Epidermal melanocyte (primary cell): Measurements from ENCODE around the gene PAM16.

Experiments
- DNase-seq: peaks from one replicate; pipeline ENCODE4 v3.0.0; 2011; ENCODE audit warnings: low spot score; ENCODE audit not compliant: insufficient read length

The PAM16 gene

DNA sequence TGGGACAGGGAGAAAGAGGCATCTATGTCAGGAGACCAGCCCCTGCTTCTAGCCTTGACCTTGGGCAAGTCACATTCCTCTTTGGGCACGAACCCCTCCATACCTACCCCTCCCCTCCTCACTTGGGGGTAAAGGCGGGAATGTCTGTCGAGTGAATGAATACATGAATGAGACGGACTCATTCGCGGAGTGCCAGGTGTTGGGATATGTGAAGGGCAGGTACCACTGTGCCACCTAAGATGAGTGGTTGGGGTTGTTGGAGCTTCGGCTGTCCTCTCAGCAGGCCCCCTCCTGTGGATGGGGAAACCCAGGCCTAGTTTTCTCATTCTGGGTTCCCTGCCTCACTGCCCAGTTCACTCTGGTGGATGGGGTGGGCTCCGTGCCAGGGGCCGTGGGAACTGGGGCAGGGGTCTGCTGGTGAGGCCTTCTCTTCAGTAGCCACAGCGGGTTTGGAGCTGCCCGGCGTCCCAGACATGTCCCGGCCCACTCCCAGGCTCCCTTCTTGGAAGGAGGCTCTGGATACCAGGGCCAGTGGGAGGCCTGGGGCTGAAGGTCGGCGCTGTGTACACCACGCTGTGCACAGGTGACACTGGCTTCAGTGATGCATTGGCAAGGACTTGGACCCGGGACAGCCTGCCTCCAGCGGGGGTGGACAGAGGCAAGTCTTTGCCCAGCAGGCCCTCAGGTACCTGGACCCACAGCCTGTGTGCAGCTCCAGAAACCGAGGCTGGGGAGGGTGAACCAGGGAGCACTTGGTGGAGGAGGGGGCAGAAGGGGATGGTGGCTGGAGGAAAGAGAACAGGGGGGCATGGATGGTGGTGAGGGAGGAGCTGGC, 29.6 kb downstream of the PAM16 start:
- no peak for DNase-seq

- no peak for DNase-seq
Measured at GRCh38 chr16:4320571-4321137, 30.5 kb downstream of the PAM16 start.

GRCh38 chr16:4319454-4320421, 31.4 kb downstream of the PAM16 start:
- no peak for DNase-seq

DNA sequence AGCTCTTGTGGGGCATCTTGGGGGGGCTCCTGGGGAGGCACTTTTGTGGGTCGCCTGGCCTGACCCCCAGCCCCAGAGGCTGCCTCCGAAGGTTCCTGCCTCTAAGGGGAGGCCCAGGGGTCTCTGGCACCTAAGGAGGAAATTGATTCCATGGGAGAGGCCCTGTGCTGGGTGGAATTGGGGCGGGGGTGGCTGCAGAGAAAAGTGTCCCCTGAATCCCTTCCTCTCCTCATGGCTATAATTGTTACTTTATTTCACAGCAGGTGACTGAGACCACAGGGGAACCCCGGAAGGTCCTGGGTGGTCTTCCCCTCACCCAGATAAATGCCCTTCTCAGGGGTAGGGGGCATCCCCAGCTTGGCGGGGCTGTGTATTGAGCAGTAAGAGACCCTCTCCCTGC, 32.2 kb downstream of the PAM16 start:
- DNase-seq = no peak

DNA sequence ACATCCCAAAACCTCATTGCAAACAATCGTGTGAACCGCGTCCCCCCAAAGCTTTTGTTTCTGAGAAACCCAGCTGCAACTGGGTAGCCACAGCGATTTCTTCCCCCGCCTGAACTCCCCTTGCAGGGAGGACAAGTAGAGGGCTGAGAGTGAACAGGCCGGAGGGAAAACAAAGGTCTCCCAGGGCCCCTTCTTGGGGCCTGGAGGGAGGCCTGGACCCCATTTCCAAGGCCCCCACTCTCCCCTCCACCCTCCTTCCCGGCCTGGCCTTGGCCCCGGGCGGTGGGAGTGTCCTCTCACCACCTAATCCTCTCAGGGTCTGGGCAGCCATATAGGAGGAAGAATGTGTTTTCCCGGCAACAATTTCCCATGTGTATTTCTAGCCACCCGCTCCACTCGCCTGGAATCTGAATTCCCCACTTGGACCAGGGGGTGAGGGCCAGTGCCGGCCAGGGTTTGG, 32.6 kb downstream of the PAM16 start:
- no peak for DNase-seq

- no peak for DNase-seq
Measured at GRCh38 chr16:4317532-4318450, 33.3 kb downstream of the PAM16 start.

DNA sequence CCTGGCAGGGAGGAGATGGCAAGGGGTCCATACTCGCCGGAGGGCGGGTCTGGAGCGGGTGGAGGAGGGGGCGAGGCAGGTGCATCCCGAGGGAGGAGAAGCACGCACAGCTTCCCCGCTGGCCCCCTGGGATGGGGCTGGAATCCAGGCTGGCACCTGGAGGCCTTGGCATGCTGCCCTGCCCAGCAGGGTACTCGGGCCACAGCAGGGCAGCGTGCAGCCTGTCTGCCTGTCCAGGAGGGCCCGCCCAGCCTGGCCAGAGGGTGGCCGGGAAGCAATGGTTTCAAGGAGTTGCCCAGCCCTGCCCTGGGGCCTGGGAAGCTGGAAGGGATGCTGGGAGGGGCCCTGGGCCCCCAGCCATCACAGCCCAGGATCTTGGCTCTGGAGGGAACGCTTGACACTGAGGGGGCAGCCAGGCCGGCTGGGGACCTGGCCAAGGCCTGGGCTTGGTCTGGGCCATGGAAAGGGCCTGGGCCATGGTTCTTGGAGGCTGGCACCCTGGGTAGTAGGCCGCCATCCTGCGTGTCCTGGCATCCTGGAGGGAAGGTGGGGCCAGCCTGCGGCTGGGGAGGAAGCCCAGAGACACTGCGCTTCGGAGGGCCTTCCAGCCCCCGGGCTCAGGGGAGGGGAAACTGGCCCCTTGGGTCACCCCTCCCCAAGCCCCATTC, 34.1 kb downstream of the PAM16 start:
- DNase-seq = no peak

DNA sequence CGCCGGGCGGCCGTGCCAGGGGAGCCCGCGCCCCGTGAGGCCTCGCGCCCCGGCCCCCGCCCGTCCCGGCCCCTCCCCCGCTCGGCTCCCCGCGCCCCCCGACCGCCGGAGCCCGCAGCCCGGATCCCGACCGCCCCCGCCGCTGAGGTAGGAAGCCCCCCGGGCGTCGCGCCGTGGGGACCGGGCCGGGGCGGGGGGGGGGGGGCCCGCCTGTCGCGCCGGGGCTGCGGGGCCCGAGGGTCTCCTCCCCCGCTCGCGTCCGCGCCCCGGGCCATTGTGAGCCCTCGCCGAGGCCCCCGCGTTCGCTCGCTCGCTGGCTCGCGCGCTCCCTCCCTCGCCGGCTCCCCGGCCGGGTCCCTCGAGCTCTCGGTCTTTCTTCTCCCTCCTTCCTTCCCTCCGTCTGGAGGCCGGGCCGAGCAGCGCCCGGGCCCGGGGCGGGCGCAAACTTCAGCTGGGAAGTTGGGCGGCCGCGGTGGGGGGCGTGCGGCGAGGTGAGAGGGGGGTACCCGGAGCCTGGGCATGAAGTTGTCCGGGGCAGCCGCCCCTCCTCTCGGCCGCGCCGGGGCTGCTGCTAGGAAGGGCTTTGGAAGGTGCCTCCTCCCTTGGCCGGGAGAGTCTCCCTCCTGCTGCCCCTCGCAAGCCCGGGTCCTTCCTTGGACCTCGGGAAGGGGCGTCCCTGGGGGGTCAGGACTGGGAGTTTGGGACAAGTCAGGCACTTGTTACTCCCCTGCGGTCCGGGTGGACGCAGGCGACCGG, 34.8 kb downstream of the PAM16 start:
- DNase-seq = no peak

DNA sequence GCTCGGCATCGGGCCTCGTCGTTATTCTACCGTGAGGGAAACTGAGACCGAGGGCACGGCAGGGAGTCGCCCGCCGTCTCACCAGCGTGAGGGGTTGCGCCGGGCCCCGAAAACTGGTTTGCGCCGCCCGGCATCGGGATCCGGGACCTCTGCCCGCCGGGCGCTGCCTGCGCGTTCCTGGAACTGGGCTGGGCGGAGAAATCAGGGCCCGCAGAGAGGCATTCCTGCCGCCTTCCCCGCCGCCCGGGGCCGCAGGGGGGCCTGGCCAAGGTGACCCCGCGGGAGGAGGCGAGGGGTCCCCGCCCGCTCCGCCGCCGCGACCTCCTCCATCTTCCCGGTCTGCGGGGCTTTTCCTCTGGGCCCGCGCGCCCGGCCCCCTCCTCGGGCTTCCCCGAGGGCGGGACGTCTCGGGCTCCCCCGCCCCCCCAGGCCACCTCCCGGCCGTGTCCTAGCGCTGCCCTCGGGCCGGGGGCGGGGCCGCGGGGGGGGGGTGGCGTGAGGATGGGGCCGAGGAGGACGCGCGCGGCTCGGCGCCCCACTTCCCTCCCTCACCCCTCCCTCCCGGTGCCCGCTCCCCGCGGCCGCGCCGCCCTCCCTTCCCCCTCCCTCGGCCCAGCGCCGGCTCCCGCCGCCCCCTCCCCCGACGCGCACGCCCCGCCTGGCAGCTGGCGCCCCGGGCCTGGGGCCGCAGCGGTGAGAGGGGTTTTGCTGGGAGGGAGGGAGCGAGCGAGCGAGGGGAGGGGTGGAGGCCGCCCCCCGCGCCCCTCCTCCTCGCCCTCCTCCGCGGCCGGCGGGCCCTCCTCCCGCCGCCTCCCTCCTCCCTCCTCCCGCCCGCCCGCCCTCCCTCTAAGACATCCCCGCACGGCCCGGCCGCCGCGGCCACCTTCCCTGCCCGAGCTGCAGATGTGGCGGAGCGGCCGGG, 35.7 kb downstream of the PAM16 start, which contains the start of gene GLIS2:
Gene GLIS2 (plus strand): TSS at position 882 of the 922 bp plus-strand sequence. CDS start 16,214 bp downstream, outside the sequence.
- DNase-seq = peak; percentile 81

- DNase-seq = no peak
Measured at GRCh38 chr16:4314532-4315185, 36.5 kb downstream of the PAM16 start.

GRCh38 chr16:4313563-4314531, 37.3 kb downstream of the PAM16 start:
- DNase-seq = peak; percentile 74

GRCh38 chr16:4309833-4310266, 41.3 kb downstream of the PAM16 start:
- no peak for DNase-seq

- DNase-seq = no peak
Measured at GRCh38 chr16:4309102-4309832, 41.9 kb downstream of the PAM16 start.

DNA sequence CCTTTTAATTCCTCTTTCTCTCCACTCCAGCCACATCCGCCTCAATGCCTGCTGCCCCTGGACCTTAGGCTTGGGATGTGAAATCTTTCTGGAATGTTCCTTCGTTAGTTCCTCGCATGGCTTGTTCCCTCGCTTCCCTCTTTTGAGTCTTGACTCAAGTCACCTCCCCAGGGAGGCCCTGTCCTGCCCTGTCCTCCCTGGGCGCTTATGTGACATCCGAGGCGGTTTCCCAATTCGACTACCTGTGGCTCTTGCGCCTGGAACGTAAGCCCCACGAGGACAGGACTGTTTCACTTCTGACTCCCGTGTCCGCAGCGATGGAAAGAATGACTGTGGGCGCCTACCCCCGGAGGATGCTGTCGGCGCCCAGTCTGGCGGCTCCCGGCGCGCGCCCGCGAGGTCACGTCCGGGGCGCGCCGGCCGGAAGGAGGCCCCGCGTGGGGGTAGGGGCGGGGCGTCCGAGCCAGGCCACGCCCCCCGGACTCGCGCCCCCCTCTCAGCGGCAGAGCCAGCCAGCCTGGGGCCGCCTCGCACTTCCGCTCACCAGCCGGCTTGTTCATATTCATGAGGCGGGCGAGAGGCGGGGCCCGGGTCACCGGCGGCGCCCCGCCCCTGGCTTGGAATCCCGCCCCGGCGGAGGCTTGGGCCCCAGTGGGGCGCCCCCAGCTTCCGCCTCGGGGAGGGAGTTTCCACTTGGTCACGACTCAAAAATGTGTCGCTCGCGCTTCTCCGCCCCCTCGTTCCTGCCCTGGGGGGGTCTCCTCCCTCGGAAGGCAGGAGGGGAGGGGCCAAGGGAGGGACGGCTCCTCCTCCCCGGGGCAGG, 43.7 kb downstream of the PAM16 start:
- DNase-seq = peak; percentile 93
